ENCODE data around the gene EPS8L2. TPM values are rescaled to one million over a fixed set of nuclear protein-coding genes. Genes with fewer than 3 reads are reported as not detected.

Gene EPS8L2
- total and polyA plus RNA-seq, 9 of the 15 experiments (the other 6 are each of a cell fraction or from before 2014, with no cell fraction given): 0.75 to 17.0 (median 3.7) TPM

DNA sequence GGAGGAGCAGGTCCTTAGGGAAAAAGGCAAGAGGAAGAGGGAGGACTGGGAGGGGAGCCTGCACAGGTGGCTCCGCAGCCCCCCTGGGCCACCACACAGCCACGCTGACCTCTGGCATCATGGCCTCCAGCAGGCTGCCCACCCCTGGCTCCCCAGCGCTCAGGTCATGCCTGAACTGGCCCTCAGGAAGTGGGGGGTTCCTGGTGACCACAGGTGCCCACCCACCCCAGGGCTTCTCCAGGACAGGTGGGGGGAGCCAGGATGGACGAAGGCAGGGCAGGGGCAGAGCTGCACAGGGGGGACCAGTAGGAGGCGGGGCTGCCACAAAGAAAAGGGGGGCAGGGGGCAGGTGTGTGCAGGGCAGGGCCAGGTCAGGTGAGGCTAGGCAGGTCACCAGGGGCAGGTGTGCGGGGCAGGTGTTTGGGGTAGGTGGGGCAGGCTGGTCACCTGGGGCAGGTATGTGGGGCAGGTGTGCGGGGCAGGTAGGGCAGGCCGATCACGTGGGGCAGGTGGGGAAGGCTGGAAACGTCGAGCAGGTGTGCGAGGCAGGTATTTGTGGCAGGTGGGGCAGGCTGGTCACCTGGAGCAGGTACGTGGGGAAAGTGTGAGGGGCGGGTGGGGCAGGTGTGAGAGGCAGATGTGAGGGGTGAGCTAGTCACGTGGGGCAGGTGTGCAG is 12.0 kb upstream of the EPS8L2 start (continued):
- TF ChIP-seq NR1H2 (CRISPR knock-in tag; IDR thresholded peaks at IDR 0.05): no peak
- TF ChIP-seq SIN3B (IDR thresholded peaks at IDR 0.05; ENCODE audit: low read depth): no peak
- TF ChIP-seq KDM4B (IDR thresholded peaks at IDR 0.05; ENCODE audit: borderline replicate concordance in 2 of 2, low read depth in 1 of 2): no peak
- TF ChIP-seq, protein P1, sequence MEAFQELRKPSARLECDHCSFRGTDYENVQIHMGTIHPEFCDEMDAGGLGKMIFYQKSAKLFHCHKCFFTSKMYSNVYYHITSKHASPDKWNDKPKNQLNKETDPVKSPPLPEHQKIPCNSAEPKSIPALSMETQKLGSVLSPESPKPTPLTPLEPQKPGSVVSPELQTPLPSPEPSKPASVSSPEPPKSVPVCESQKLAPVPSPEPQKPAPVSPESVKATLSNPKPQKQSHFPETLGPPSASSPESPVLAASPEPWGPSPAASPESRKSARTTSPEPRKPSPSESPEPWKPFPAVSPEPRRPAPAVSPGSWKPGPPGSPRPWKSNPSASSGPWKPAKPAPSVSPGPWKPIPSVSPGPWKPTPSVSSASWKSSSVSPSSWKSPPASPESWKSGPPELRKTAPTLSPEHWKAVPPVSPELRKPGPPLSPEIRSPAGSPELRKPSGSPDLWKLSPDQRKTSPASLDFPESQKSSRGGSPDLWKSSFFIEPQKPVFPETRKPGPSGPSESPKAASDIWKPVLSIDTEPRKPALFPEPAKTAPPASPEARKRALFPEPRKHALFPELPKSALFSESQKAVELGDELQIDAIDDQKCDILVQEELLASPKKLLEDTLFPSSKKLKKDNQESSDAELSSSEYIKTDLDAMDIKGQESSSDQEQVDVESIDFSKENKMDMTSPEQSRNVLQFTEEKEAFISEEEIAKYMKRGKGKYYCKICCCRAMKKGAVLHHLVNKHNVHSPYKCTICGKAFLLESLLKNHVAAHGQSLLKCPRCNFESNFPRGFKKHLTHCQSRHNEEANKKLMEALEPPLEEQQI (IDR thresholded peaks at IDR 0.05): no peak
- no peak for TF ChIP-seq TCFL5 (CRISPR knock-in tag; conservative IDR thresholded peaks at IDR 0.05)
- peak; percentile 44 for TF ChIP-seq HMGN3 (IDR thresholded peaks at IDR 0.05; ENCODE audit: borderline replicate concordance, extremely low read depth, insufficient read length, low read depth, low read length)
- TF ChIP-seq ADNP (tag; IDR thresholded peaks at IDR 0.05): no peak
- no peak for TF ChIP-seq ZNF79 (CRISPR knock-in tag; IDR thresholded peaks at IDR 0.05; ENCODE audit: low read depth)
- TF ChIP-seq ESRRA (IDR thresholded peaks at IDR 0.05; ENCODE audit: borderline replicate concordance, low read depth): no peak
- no peak for TF ChIP-seq CREB1 (IDR thresholded peaks at IDR 0.05)
- TF ChIP-seq CREB1 (CRISPR knock-in tag; IDR thresholded peaks at IDR 0.05): 0 out of 2 replicates have a peak, but pooled peaks have one; percentile 3
- no peak for TF ChIP-seq KAT2B (IDR thresholded peaks at IDR 0.05; ENCODE audit: low read depth, low read length)
- TF ChIP-seq ZNF449 (CRISPR knock-in tag; IDR thresholded peaks at IDR 0.05): no peak
- no peak for TF ChIP-seq ZNF146 (CRISPR knock-in tag; IDR thresholded peaks at IDR 0.05; ENCODE audit: unreplicated experiment)
- TF ChIP-seq SMARCA4 (IDR thresholded peaks at IDR 0.05): no peak
- TF ChIP-seq HDGF (IDR thresholded peaks at IDR 0.05): 0 out of 2 replicates have a peak, but pooled peaks have one; percentile 64
- TF ChIP-seq MTA2 (IDR thresholded peaks at IDR 0.05; ENCODE audit: low read depth): no peak
- peak; percentile 37; the same call in 1 of the 2 replicates for TF ChIP-seq ZNF263 (CRISPR knock-in tag; IDR thresholded peaks at IDR 0.05; ENCODE audit: borderline replicate concordance)
- TF ChIP-seq ZEB2 (IDR thresholded peaks at IDR 0.05): peak; percentile 93
- TF ChIP-seq ZNF224 (CRISPR knock-in tag; IDR thresholded peaks at IDR 0.05): no peak
- TF ChIP-seq NEUROD1 (IDR thresholded peaks at IDR 0.05; ENCODE audit: borderline replicate concordance, low read depth, low read length, partially characterized antibody): no peak
- TF ChIP-seq RBFOX2 (IDR thresholded peaks at IDR 0.05; ENCODE audit: low read depth, low read length): peak; percentile 77
- TF ChIP-seq CTBP1 (IDR thresholded peaks at IDR 0.05; ENCODE audit: borderline replicate concordance): 0 out of 2 replicates have a peak, but pooled peaks have one; percentile 13
- TF ChIP-seq POLR2G (IDR thresholded peaks at IDR 0.05; ENCODE audit: low read depth, low read length): peak; percentile 69
- no peak for TF ChIP-seq NCOA1 (IDR thresholded peaks at IDR 0.05; ENCODE audit: low read depth)
